HG03135 (cell line): ENCODE measurements around the gene ACSL3.
A peak's percentile ranks its signal among the peaks of the same experiment; 100 is the strongest.

Experiments
- ATAC-seq: cut with Tn5 transposase; IDR thresholded peaks from one replicate; pipeline ENCODE4 v1.9.1; 2021; ENCODE audit warnings: mild to moderate bottlenecking, moderate library complexity; ENCODE audit not compliant: unreplicated experiment

ACSL3 gene

DNA sequence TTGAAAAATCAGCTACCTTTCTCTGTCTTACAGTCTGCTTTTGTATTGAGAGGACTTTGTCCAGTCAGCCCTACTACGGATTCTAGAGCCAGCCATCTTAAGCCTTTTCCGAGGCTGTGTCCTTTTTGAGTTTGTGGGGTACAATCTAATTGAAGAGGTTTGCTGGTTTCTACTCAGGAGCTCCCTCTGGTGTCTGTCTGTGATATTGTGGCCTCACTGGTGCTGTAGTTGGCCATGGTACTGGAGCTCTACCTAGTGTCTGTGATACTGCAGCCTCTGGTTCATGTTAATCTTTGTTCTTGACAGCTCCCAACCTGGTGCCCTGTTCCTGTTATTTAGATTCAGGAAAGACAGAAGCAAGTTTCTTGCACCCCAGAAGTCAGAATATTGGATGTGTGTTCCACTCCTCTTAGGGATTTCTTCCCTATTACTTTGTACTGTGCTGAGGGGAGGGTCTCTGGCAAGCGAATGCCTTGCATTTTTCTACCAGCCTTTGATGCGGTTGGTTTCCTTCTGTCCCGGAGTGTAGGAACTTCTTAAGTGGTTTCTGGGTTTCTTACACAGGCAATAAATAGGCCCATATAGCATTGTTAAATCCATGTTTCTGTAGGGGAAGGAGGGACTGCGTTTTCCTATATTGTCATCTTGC, 78.5 kb downstream of the ACSL3 start:
- peak; percentile 84 for ATAC-seq

DNA sequence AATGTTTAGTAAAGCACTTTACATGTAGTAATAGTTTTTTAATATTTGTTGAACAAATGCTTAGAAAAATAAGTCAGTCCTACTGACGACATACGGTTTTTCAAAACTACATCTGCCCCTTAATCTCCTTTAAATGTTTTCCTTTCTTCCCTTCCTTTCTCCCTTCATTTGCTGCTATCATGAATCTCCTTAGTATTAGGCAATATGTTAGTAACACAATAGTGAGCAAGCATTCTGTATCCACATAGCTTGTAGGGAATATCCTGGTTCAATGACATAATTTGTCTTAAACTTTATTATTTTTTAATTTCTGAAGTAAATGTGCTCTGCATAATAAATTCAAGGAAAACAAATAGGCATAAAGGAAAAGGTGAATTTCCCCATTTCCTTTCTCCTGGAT, 79.1 kb downstream of the ACSL3 start:
- ATAC-seq = no peak

DNA sequence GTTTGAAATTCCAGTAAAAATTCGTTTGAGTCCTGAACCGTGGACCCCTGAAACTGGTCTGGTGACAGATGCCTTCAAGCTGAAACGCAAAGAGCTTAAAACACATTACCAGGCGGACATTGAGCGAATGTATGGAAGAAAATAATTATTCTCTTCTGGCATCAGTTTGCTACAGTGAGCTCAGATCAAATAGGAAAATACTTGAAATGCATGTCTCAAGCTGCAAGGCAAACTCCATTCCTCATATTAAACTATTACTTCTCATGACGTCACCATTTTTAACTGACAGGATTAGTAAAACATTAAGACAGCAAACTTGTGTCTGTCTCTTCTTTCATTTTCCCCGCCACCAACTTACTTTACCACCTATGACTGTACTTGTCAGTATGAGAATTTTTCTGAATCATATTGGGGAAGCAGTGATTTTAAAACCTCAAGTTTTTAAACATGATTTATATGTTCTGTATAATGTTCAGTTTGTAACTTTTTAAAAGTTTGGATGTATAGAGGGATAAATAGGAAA, 80.7 kb downstream of the ACSL3 start:
- ATAC-seq = no peak

DNA sequence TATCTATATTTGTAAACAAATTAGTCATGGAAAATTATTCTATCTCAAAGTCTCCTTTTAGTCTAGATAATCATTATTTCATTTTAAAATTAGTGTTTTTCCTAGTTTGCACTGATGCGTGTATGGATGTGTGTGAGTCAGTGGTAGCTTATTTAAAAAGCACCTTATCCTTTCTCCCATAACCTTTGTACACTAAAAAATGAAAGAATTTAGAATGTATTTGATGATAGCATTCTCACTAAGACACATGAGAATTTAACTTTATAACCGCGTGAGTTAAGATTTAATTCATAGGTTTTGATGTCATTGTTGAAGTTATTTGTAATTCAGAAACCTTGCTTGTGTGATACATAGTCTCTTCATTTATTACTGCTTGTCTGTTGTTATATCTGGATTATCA, 81.7 kb downstream of the ACSL3 start:
- ATAC-seq = no peak

DNA sequence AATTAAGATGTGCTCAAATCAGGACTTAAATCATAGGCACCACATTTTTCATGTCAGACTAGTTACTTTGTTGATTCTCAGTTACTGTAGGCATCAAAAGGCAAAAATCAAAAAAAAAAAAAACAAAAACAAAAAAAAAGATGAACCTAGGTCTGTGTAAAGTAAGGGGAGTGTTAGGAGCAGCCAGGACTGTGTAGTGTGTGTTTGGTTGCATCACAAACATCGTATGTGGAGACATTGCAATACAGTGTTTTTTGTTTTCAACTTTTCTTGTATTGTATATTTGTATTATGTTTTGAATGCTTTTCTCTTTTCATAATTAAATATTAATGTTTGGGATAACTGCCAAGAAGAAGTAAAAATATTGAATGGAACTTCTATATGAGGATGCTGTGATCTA, 82.1 kb downstream of the ACSL3 start:
- no peak for ATAC-seq

DNA sequence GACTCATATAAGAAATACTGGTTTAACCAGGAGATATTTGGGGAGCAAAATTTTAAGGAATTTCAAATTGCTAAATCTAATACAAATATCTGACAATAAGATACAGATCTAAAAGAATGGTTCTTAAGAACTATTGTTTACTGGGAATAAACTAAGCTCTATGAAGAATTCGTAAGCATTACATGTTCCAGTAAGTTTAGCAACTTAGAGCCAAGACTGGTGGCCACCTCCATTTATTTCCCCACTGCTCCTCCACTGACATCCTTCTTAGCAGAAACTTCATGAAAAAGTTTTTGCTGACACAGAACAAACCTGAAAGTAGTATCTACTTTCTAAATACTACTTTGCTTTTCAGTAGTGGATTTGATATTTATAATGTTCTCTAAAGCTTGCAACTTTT, 83.0 kb downstream of the ACSL3 start:
- ATAC-seq = no peak

DNA sequence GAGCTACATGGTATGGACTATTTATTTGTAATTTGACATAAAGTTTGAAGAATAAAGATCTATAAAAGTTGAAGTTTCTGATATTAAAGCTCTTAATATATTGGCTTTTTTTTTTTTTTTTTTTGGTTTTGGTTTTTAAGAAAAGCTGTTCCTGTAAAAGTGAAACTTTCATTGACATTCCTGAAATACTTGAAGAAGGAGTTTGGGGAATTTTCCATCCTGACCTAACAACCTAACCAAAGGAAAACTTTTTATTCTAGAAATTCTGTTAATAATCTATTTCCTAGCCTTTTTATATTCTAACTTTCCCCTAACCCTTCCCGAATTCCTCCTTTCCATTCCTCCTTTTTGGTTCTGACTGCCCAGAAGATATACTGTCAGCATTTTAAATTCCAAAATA, 83.7 kb downstream of the ACSL3 start:
- ATAC-seq = no peak

DNA sequence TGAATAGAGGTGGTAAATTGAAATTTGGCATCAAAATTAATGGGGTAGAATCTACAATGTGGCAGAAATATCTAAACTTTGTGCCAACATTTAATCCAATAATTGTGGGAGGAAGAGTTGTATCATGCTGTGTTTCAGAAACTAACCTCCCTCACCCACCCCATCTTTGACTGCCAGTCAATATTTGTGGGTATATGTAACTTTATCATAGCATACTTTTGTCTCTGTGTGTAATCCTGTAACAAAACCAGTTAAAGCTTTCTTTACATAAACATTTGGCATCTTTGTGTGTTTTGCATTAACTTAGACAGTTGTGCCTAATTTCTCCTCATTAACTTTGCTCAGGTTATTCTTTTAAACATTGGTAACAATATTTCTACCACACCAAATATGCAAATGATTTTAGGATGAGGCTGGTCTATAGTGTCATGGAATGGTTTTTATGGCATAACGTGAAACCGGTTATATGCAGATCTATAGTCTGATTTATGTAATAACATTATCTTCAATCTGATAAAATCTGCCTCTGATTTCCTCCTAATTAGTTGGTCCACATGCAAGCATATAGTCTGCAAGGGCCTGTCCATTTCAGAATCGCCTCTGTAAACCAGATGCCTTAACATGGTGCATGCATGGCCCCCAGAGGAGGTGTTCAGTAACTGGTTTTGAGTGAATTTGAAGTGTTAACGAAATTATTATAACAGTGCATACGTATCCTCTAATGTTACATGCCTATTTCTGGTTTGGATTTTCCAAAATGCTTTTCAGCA, 84.3 kb downstream of the ACSL3 start:
- ATAC-seq = no peak

DNA sequence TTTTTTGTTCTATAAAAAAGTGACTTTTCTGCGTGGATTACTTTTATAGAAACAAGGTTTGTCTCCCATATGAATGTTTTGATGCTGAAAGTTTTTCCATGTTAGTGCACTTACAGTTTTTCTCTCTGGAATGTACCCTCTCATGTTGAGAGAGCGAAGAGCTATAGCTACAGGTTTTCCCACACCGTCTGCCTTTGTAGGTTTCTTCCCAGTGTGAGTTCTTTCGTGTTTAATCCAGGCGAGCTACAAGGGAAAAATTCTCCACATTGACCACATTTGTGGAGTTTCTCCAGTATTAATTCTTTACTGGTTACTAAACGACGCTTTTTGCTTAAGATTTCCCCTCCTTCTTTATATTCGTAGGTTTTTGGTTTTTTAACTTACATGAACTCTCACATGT, 85.1 kb downstream of the ACSL3 start:
- ATAC-seq = no peak

DNA sequence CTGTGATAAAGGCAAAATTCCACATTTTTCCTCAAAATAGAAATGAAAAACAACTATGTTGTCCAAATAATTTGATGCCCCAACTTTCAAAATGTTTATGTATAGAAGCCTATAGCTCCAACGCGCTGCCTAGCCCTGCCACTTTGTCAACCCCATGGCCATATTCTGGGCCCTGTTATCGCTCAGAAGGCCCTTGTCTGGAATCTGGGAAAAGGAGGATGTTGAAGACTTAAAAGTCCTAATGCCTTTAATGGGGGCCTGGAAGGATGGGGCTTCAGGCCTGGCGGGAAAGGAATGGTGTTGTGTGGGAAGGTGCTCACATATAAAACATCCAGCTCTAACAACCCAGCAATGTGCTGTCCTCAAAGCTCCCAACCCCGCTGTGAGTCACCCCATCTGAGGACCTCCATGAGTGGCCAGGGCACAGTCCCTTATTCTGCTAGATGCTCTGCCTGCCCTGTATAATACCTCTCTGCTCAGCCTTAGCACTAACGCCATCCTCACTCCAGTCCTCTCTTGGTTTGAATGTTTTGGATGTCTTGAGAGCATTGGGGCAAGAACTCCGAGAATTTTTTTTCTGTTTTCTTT, 86.0 kb downstream of the ACSL3 start:
- ATAC-seq = no peak

DNA sequence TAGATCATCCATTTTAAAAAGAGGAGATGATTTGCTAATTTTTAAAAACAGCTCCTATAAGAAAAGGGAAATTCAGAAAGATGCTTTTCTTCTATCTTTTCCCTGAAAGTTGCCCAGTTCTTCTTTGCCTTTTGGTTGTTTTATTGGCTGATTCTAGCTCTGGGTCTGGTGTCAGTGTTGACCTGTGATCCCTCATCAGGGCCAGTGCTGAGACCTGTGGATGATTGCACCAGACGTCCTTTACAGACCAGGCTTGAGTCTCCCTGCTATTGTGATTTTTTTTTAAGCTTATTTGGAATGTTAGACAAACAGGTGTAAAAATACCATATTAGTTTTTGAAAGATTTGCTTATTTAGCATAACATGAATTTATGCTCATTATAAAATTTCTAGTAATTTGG, 88.2 kb downstream of the ACSL3 start:
- ATAC-seq = no peak

DNA sequence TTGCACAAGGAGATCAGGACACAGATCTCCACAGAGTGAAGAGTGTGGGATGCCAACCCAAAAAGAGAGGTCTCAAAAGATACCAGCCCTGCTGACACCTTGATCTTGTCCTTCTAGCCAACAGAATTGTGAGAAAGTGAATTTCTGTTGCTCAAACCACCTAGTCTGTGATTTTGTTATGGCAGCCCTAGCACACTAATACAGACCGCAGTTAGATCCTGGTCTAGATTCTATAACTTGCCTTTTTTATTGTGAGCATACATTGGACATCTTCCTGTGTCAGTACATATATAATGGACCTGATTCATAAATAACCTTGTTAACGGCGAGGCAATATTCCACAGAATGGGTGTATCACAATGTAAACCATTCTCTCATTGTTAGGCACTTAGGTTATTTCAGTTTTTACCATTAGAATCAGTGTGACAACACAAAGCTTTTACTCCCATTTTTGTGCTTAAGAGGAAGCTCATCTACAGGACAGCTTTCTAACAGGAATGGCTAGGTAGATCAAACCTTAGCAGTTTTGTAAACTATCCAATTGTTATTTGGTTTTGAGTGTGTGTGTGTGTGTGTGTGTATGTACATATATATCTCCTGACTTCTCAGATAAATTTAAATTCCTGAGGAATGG, 89.0 kb downstream of the ACSL3 start:
- no peak for ATAC-seq

DNA sequence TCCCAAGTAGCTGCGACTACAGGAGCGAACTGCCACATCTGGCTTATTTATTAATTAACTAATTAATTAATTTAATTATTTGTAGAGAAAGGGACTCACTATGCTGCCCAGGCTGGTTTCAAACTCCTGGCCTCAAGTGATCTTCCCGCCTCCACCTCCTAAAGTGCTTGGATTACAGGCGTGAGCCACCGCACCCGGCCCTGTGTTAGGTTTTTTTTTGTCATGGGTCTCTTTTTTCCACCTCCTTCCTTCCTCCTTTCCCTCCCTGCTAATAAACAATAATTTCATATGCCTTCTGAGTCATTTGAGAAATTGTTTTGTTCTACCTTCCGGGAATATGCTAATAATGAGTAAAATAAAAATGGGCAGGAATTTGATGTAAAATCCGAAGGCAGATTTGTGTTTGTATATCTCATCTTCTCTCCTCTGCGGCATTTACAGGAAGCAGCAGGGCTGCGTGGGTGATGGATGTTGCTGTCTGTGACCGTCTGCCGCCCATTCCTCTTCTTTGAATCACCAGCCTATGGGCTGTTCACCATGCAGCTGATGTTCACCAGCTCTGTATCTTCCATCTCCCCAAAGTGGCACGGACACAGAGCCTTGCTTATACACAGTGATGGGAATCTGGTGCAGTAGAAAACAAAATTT, 89.9 kb downstream of the ACSL3 start:
- no peak for ATAC-seq

DNA sequence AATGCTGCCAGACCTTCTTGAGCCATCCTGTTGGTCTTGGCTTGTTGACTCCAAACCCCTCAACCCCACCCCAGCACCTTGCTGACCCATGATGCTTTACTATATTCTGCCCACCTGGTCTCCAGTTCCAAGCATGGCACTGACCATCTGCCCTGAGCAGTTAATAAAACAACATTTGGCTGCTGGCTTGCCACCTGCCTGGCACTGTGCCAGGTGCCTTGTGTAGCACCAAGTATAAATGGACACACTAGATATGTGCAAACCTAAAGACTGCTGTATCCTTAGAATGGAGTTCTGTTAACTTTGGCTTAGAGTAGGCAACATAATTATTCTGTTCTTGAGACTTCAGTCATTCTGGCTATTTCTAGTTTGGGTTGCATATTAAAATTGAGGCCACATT, 91.4 kb downstream of the ACSL3 start:
- ATAC-seq = no peak

DNA sequence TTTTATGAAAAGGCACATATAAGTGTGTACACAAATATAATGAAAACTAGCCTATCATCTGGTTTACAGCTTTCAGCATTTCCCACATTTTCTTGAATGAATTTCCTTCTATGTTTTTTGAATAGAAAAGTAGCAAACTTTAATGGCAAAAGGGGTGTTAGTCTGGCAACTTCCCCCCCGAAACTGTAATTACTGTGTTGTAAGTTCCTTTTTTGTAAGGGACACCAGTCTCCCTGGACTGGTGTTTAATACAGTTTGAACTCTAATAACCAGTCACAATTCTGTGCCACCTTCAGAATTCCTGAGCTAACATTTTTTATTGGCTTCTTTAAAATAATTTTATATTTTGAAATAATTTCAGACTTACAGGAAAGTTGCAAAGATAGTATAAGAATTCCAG, 94.2 kb downstream of the ACSL3 start:
- ATAC-seq = no peak

DNA sequence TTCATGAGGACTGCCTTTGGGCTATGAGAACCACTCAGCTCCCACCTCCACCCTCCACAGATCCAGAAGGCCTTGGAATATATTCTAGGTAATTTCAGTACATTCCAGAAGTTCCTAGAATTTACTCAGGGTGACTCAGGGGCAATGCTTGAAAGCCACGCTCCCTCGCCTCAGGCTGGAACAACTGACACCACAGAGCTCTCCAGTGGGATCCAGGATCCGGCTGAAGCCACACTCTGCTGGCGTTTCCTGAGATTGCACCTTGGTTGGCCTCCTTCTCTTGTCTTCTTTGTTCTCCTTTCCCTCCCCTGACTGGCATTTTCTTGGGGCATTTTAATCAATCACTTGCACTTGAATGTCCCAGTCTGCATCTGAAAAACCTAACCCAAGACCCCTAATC, 98.5 kb downstream of the ACSL3 start:
- ATAC-seq = no peak

DNA sequence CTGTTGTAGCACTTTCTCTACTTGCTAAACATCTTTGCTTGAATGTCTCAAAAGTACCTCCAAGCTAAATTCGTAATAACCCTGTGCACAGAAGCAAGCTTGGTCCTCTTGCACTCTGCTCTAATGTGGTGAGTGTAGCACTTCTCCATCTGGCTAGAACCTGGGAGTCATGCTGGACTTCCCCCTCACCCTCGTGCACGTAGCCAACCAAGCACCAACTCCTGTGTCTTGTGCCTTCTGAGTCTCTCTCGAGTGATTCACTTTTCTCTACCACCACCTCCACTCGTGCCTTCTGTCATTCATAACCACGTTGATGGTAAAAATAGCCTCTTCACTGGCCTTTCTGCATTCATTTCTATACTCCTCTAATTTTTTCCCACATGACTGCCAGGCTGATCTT, 99.3 kb downstream of the ACSL3 start:
- no peak for ATAC-seq

DNA sequence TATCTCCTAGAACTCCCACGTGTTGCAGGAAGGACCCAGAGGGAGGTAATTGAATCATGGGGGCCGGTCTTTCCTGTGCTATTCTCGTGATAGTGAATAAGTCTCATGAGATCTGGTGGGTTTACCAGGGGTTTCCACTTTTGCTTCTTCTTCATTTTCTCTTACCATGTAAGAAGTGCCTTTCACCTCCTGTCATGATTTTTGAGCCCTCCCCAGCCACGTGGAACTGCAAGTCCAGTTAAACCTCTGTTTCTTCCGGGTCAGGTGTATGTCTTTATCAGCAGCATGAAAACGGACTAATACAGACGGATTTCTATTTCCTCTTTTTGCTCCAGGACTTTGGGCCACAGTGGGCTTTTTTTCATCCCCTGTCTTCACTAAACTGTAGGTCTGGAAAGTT, 102.8 kb downstream of the ACSL3 start:
- no peak for ATAC-seq

DNA sequence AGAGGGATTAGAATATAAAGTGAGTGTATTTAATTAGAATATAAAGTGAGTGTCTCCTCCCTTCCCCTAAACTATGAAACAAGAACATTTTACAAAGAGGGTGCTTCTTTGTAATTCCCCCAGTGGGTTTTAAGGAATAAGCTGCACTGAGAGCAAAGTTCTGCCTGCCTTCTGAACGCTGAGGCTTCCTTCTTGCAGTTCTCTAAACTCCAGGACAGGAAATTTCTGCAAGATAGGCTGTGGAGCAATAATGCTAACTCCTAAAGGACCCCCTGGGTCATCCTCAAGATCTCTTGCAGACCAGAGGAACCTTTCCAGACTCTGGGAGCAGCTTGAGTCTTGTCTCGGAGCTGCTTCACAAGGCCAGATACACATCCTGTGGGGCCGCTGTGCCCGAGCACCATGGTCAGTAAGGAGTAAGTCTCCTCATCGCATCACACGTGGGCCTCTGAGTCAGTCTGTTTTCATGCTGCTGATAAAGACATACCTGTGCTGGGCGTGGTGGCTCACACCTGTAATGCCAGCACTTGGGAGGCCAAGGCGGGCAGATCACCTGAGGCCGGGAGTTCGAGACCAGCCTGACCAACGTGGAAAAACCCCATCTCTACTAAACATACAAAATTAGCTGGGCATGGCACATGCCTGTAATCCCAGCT, 103.7 kb downstream of the ACSL3 start:
- ATAC-seq = no peak

DNA sequence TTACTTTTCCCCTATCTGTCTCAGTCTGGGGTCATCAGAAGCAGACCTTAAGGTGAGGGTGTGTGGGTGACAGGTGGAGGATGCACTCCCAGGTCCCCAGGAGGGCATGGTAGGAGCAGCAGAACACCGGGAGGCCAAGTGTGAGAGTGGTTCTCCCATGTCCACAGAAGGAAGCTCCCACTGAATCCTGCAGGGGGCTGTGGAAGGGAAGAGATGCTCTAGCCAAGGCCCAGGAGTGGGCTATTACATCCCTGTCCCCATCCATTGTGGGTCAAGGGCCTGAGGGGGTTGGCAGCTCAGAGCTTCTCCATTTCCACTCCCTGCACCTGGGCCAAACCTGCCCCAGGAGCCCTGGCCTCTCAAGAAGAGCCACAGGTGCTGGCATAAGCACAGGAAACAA, 104.7 kb downstream of the ACSL3 start:
- no peak for ATAC-seq
